ENCODE results near the gene RETREG3. TPM values are rescaled to one million over a fixed set of nuclear protein-coding genes. Genes with fewer than 3 reads are reported as not detected.

The RETREG3 gene
- total RNA-seq, 6 donors from 2014 or later, result 47.1 to 89.7 (median 59.9) TPM

DNA sequence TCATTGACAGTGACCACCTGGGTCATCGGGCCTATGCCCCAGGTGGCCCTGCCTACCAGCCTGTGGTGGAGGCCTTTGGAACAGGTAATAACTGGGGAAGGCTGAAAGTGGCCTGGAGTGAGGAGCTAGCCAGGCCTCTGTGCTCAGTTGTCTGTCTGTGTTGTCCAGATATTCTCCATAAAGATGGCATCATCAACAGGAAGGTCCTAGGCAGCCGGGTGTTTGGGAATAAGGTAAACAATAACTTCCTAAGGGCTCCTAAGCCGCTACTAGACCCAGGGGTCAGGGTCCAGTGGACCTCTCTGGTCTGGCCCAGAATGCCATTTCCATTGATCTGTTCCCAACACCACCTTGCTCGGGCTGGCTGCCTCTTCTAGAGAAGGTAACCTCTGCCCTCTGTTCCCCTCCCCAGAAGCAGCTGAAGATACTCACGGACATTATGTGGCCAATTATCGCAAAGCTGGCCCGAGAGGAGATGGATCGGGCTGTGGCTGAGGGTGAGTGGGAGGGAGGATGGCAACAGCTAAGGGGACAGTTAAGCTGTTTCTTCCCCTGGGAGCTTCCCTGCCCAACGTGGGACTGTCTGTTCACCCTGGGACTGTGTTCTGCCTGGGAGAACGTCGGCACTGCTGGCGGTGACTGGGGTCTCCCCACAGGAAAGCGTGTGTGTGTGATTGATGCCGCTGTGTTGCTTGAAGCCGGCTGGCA lies 44.2 kb downstream of the RETREG3 start:
- no peak for DNase-seq
- TF ChIP-seq, protein P1, sequence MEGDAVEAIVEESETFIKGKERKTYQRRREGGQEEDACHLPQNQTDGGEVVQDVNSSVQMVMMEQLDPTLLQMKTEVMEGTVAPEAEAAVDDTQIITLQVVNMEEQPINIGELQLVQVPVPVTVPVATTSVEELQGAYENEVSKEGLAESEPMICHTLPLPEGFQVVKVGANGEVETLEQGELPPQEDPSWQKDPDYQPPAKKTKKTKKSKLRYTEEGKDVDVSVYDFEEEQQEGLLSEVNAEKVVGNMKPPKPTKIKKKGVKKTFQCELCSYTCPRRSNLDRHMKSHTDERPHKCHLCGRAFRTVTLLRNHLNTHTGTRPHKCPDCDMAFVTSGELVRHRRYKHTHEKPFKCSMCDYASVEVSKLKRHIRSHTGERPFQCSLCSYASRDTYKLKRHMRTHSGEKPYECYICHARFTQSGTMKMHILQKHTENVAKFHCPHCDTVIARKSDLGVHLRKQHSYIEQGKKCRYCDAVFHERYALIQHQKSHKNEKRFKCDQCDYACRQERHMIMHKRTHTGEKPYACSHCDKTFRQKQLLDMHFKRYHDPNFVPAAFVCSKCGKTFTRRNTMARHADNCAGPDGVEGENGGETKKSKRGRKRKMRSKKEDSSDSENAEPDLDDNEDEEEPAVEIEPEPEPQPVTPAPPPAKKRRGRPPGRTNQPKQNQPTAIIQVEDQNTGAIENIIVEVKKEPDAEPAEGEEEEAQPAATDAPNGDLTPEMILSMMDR (IDR thresholded peaks at IDR 0.05), result no peak
- no peak for TF ChIP-seq POLR2AphosphoS5 (IDR thresholded peaks at IDR 0.05)
- no peak for TF ChIP-seq POLR2A (IDR thresholded peaks at IDR 0.05)
- TF ChIP-seq EP300 (IDR thresholded peaks at IDR 0.05), result no peak
- H3K4me1 ChIP-seq, result peaks cover 51 to 73% (median 54%) of the 10 kb centered on the region in 4 donors
- H3K4me3 ChIP-seq, result no peak overlapping the region
- no peaks in the 10 kb centered on the region for H3K9me3 ChIP-seq
- WGBS, 2 donors, result 90 to 95% methylated on average over 12 to 15 of the region's 15 CpGs
- ATAC-seq (ENCODE audit: low FRiP score in 2 of 2), result no peak
- peaks cover 6 to 44% (median 37%) of the 10 kb centered on the region in 4 donors for H3K36me3 ChIP-seq
- peak overlapping the region in 3 of 4 donors; percentile 18 to 96 (median 25) for H3K27ac ChIP-seq
- H3K27me3 ChIP-seq, result no peaks in the 10 kb centered on the region

DNA sequence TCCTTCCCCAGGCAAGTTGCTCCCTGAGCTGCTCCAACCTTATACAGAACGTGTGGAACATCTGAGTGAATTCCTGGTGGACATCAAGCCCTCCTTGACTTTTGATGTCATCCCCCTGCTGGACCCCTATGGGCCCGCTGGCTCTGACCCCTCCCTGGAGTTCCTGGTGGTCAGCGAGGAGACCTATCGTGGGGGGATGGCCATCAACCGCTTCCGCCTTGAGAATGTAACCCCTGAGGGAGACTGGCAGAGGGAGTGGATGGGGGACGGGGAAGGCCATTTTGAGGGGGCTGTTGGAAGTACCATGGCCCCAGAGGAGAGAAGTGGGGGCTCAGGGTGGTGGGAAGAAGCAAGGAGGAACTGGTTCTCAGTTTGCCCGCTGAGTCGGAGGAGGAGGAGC lies 45.2 kb downstream of the RETREG3 start:
- WGBS, 2 donors, result 86 to 87% methylated on average over 9 of the region's 9 CpGs
- no peaks in the 10 kb centered on the region for H3K27me3 ChIP-seq
- DNase-seq, result no peak
- peak overlapping the region; percentile 18 to 96 (median 88) for H3K27ac ChIP-seq
- ATAC-seq (ENCODE audit: low FRiP score in 2 of 2), result no peak
- no peaks in the 10 kb centered on the region for H3K9me3 ChIP-seq
- peak overlapping the region in 1 of 4 donors; percentile 69 for H3K4me3 ChIP-seq
- no peak for TF ChIP-seq EP300 (IDR thresholded peaks at IDR 0.05)
- TF ChIP-seq POLR2A (IDR thresholded peaks at IDR 0.05), result no peak
- no peak for TF ChIP-seq POLR2AphosphoS5 (IDR thresholded peaks at IDR 0.05)
- TF ChIP-seq, protein P1 (IDR thresholded peaks at IDR 0.05), result no peak
- peaks cover 53 to 79% (median 55%) of the 10 kb centered on the region in 4 donors for H3K4me1 ChIP-seq
- H3K36me3 ChIP-seq, result peaks cover 0 to 34% (median 26%) of the 10 kb centered on the region in 4 donors

DNA sequence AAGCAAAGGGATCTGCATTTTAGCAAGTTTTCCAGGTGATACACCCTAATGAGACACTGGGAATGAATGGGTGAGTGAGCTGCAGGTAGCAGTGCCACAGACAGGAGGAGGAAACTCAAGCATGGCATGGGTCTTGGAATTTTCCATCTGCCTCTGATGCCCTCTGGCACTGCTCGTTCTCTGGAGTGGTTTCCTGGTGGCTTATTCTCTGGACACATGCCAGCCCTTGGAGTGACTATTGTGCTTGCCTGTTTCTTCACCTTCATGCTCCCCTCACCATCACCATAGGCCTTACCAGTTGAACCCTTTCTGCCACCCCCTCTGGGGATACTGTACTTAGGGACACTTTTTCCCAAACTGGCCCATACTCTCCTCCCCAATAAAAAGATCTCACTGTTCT lies 45.6 kb downstream of the RETREG3 start:
- peaks cover 49 to 75% (median 53%) of the 10 kb centered on the region in 4 donors for H3K4me1 ChIP-seq
- DNase-seq (peak in 1 of 2 donors; percentile 73), ATAC-seq (ENCODE audit: low FRiP score in 2 of 2) (no peak)
- peak overlapping the region; percentile 85 to 96 (median 88) for H3K27ac ChIP-seq
- H3K4me3 ChIP-seq, result peak overlapping the region in 2 of 4 donors; percentile 65 to 69
- no peaks in the 10 kb centered on the region for H3K27me3 ChIP-seq
- H3K36me3 ChIP-seq, result peaks cover 0 to 30% (median 22%) of the 10 kb centered on the region in 4 donors
- H3K9me3 ChIP-seq, result no peaks in the 10 kb centered on the region
- TF ChIP-seq, protein P1 (IDR thresholded peaks at IDR 0.05), result peak in 1 of 6 experiments; percentile 16
- no peak for TF ChIP-seq POLR2A (IDR thresholded peaks at IDR 0.05)
- no peak for TF ChIP-seq POLR2AphosphoS5 (IDR thresholded peaks at IDR 0.05)
- WGBS, 2 donors, result 22 to 24% methylated on average over 1 of the region's 1 CpG

DNA sequence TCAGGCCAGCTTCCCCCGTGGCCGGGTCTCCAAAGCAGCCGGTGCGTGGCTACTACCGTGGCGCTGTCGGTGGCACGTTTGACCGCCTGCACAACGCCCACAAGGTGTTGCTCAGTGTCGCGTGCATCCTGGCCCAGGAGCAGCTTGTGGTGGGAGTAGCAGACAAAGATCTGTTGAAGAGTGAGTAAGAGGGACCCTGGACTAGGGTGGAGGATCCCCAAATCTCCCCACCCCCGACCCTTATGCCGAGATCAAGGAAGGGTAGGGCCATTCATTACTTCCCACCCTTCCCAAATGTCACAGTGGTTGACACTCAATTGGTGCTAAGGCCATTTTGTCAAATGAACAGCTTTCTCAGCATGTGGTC lies 46.0 kb downstream of the RETREG3 start:
- ATAC-seq (ENCODE audit: low FRiP score in 2 of 2) (no peak), DNase-seq (no peak)
- Histone ChIP-seq H3K36me3 (peaks cover 0 to 26% (median 20%) of the 10 kb centered on the region in 4 donors), H3K9me3 (no peaks in the 10 kb centered on the region), H3K4me1 (peaks cover 45 to 71% (median 49%) of the 10 kb centered on the region in 4 donors), H3K4me3 (peak overlapping the region; percentile 65 to 97 (median 74)), H3K27ac (peak overlapping the region; percentile 85 to 90 (median 88)), H3K27me3 (no peaks in the 10 kb centered on the region)
- 75 to 92% methylated on average over 2 to 14 of the region's 14 CpGs for WGBS, 2 donors
- TF ChIP-seq POLR2AphosphoS5 (IDR thresholded peaks at IDR 0.05), result no peak
- TF ChIP-seq, protein P1 (IDR thresholded peaks at IDR 0.05), result no peak
- TF ChIP-seq EP300 (IDR thresholded peaks at IDR 0.05), result no peak
- no peak for TF ChIP-seq POLR2A (IDR thresholded peaks at IDR 0.05)

Data from upper lobe of left lung (tissue), 6 donors.